K562 (cell line): ENCODE measurements around the gene FBRS. TPM values are rescaled to one million over a fixed set of nuclear protein-coding genes. Genes with fewer than 3 reads are reported as not detected.
A peak's percentile ranks its signal among the peaks of the same experiment; 100 is the strongest.

Source experiments
- CHD4 ChIP-seq: fragments of 200-600 bp; sonication (generic); IDR thresholded peaks from 3 replicates; pipeline ENCODE4 v1.6.1; 2012; ENCODE audit warnings: low read depth, mild to moderate bottlenecking, mixed read lengths, low read length, inconsistent platforms; ENCODE audit not compliant: insufficient read depth, insufficient replicate concordance, poor library complexity, severe bottlenecking
- ETV6 ChIP-seq, 3 experiments: fragments of 150-350 bp in 1 of 3; sonication (generic) in 1 of 3; formaldehyde crosslinking in 1 of 3; IDR thresholded peaks; 2 replicates each; pipeline versions ENCODE4 v1.6.1 to v1.8.0; 2014 to 2022; ENCODE audit warnings: borderline replicate concordance in 2 of 3, low read depth in 2 of 3, antibody characterized with exemption in 1 of 3, low read length in 1 of 3, mild to moderate bottlenecking in 1 of 3, missing genetic modification reagents in 1 of 3
- FOXK2 ChIP-seq, 2 experiments: fragments of 450-650 bp; IDR thresholded peaks in 1 of 2; conservative IDR thresholded peaks in 1 of 2; 2 replicates each; pipeline ENCODE4 v1.6.1; 2016; ENCODE audit warnings: low read depth in 2 of 2, mild to moderate bottlenecking in 1 of 2
- GABPB1 ChIP-seq: sonication (generic); formaldehyde crosslinking; IDR thresholded peaks from 2 replicates; pipeline ENCODE4 v1.8.0; 2022; ENCODE audit warnings: mild to moderate bottlenecking, missing genetic modification reagents
- HMBOX1 ChIP-seq: sonication (generic); IDR thresholded peaks from 2 replicates; pipeline ENCODE4 v1.6.1; 2016
- HNRNPLL ChIP-seq: fragments of 200-400 bp; formaldehyde crosslinking; IDR thresholded peaks from 2 replicates; pipeline ENCODE4 v1.6.1; 2017; ENCODE audit warnings: low read length, low read depth, mild to moderate bottlenecking; ENCODE audit not compliant: poor library complexity, severe bottlenecking
- KAT2B ChIP-seq: IDR thresholded peaks from one replicate; pipeline ENCODE4 v1.6.1; 2012; ENCODE audit warnings: low read depth, mild to moderate bottlenecking, control low read depth, inconsistent platforms, low read length, moderate library complexity
- KAT7 ChIP-seq: sonication (generic); formaldehyde crosslinking; IDR thresholded peaks from 2 replicates; pipeline ENCODE4 v1.8.0; 2022; ENCODE audit warnings: missing genetic modification reagents, mild to moderate bottlenecking, borderline replicate concordance
- KLF13 ChIP-seq: fragments of 450-650 bp; IDR thresholded peaks from 2 replicates; pipeline ENCODE4 v1.6.1; 2016; ENCODE audit warnings: missing genetic modification characterization, low read depth, mild to moderate bottlenecking, missing compliant biosample characterization, moderate library complexity, borderline replicate concordance
- NCOA1 ChIP-seq: fragments of 450-650 bp; IDR thresholded peaks from 2 replicates; pipeline ENCODE4 v1.6.1; 2016; ENCODE audit warnings: low read depth
- NRF1 ChIP-seq, 2 experiments: fragments of 450-650 bp; IDR thresholded peaks in 1 of 2; conservative IDR thresholded peaks in 1 of 2; 2 replicates each; pipeline ENCODE4 v1.6.1; 2014; ENCODE audit warnings: mild to moderate bottlenecking in 2 of 2
- POLR2A ChIP-seq: fragments of 450-650 bp; conservative IDR thresholded peaks from 2 replicates; pipeline ENCODE4 v1.6.1; 2016
- PURB ChIP-seq: sonication (generic); formaldehyde crosslinking; IDR thresholded peaks from 2 replicates; pipeline ENCODE4 v1.9.0; 2021; ENCODE audit warnings: low read depth, mild to moderate bottlenecking, missing genetic modification reagents
- RBM22 ChIP-seq: fragments of 200-400 bp; formaldehyde crosslinking; IDR thresholded peaks from 2 replicates; pipeline ENCODE4 v1.6.1; 2018; ENCODE audit warnings: low read length, low read depth; ENCODE audit not compliant: poor library complexity, severe bottlenecking
- RFX5 ChIP-seq: IDR thresholded peaks from 2 replicates; pipeline ENCODE4 v1.6.1; 2011; ENCODE audit warnings: low read depth, mild to moderate bottlenecking, improper control_type of control experiment, low read length
- RNF2 ChIP-seq: sonication (generic); IDR thresholded peaks from 2 replicates; pipeline ENCODE4 v1.6.1; 2016
- SREBF1 ChIP-seq: fragments of 150-350 bp; IDR thresholded peaks from 2 replicates; pipeline ENCODE4 v1.6.1; 2014; ENCODE audit warnings: antibody characterized with exemption, low read depth, low read length, borderline replicate concordance
- TBL1XR1 ChIP-seq, 2 experiments: IDR thresholded peaks; 2 replicates each; pipeline ENCODE4 v1.6.1; 2012; ENCODE audit warnings: improper control_type of control experiment in 2 of 2, low read length in 2 of 2, mild to moderate bottlenecking in 1 of 2
- ZBTB8A ChIP-seq: fragments of 450-650 bp; IDR thresholded peaks from 2 replicates; pipeline ENCODE4 v1.6.1; 2018; ENCODE audit warnings: mild to moderate bottlenecking, moderate library complexity; ENCODE audit not compliant: partially characterized antibody
- ZNF347 ChIP-seq: fragments of 450-650 bp; formaldehyde crosslinking; IDR thresholded peaks from 2 replicates; pipeline ENCODE4 v1.4.0; 2020; ENCODE audit warnings: low read depth, mild to moderate bottlenecking, moderate library complexity
- polyA plus RNA-seq, 8 experiments: library from polyadenylated mRNA; depleted of rRNA in 4 of 8; stranded (reverse) in 5 of 8; unstranded in 3 of 8; fragments of >200 nt; fragmentation: Nextera tagmentation in 2 of 8; fragmentation: Illumina TruSeq in 1 of 8; extraction: Ambion mirVana in 2 of 8; extraction: Trizol in 1 of 8; gene quantifications; 2 replicates each; pipeline versions ENCODE4 v1.2.1 to v1.2.3, GENCODE V29; 2011 to 2014; ENCODE audit warnings: inconsistent platforms in 1 of 8, missing spikeins in 1 of 8
- total RNA-seq, 7 experiments: library from RNA; depleted of rRNA in 6 of 7; stranded (reverse); fragments of >200 nt in 6 of 7; fragmentation: Illumina TruSeq in 2 of 7; extraction: Trizol in 2 of 7; gene quantifications; 2 replicates each; pipeline versions ENCODE4 v1.2.1 to v1.2.3, GENCODE V29; 2011 to 2021; ENCODE audit warnings: low replicate concordance in 1 of 7
- TF ChIP-seq, protein P1 (sequence below): sonication (generic); formaldehyde crosslinking; IDR thresholded peaks from 2 replicates; pipeline ENCODE4 v1.8.1; 2023; ENCODE audit warnings: mild to moderate bottlenecking, missing genetic modification reagents
- TF ChIP-seq, protein P2 (sequence below), 2 experiments: fragments of 200-800 bp in 1 of 2; sonication (Bioruptor generic) in 1 of 2; sonication (generic) in 1 of 2; formaldehyde crosslinking in 1 of 2; IDR thresholded peaks in 1 of 2; conservative IDR thresholded peaks in 1 of 2; 2 replicates each; pipeline versions ENCODE4 v1.5.0 to v1.6.1; 2016 to 2020; ENCODE audit warnings: missing compliant biosample characterization in 1 of 2, missing genetic modification characterization in 1 of 2, missing genetic modification reagents in 1 of 2

FBRS gene
- total and polyA plus RNA-seq, 9 of the 15 experiments (the other 6 are each of a cell fraction or from before 2014, with no cell fraction given), result 0.32 to 59.5 (median 13.1) TPM

DNA sequence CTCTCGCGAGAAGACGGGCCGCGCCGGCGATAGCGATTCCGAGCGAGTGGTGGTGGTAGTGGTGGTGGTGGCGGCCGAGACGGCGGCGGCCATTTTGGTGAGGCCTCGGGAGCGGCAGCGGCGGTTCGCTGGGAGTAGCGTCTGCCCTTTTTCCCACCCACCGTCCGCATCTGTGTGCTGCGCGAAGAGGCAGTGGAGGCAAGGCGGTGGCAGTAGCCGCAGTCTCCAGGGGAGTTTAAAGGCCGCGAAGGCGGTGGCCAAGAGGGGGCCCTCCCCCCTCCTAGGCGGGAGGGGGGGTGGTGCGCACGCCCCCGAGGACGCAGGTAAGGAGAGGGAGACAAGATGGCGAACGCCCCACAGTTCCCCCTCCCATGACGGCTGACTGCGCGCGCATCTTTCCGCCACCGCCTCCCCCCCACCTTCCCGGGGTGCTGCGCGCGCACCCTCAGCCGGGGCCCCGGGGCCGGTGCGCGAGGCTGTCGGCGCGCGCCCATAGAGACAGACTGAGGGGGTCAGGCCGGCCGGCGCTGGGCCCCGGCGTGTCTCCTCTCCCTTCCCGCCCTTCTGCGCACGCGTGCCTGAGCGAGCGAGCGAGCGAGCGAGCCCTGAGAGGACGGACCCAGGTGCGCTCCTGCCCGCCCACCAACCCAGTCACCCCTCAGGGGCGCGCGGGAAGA is 40.0 kb downstream of the FBRS start (continued):
- TF ChIP-seq, protein P1, sequence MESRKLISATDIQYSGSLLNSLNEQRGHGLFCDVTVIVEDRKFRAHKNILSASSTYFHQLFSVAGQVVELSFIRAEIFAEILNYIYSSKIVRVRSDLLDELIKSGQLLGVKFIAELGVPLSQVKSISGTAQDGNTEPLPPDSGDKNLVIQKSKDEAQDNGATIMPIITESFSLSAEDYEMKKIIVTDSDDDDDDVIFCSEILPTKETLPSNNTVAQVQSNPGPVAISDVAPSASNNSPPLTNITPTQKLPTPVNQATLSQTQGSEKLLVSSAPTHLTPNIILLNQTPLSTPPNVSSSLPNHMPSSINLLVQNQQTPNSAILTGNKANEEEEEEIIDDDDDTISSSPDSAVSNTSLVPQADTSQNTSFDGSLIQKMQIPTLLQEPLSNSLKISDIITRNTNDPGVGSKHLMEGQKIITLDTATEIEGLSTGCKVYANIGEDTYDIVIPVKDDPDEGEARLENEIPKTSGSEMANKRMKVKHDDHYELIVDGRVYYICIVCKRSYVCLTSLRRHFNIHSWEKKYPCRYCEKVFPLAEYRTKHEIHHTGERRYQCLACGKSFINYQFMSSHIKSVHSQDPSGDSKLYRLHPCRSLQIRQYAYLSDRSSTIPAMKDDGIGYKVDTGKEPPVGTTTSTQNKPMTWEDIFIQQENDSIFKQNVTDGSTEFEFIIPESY (CRISPR knock-in tag), result peak; percentile 11; the same call in 1 of the 2 replicates
- no peak for TF ChIP-seq CHD4
- no peak for TF ChIP-seq PURB (CRISPR knock-in tag)
- peak; percentile 77; the same call in 1 of the 2 replicates for TF ChIP-seq GABPB1 (CRISPR knock-in tag)
- TF ChIP-seq SREBF1, result 0 out of 2 replicates have a peak, but pooled peaks have one; percentile 70
- peak; percentile 95 to 96 for TF ChIP-seq NRF1 (conservative IDR thresholded peaks at IDR 0.05 in 1 of 2, IDR thresholded peaks at IDR 0.05 in 1 of 2)
- TF ChIP-seq KLF13 (tag), result peak; percentile 82
- TF ChIP-seq ETV6 (IDR thresholded peaks at IDR 0.05; ENCODE audit: borderline replicate concordance in 1 of 2, low read depth in 2 of 2, low read length in 1 of 2), result no peak
- peak; percentile 63; the same call in 1 of the 2 replicates for TF ChIP-seq ETV6 (CRISPR knock-in tag; IDR thresholded peaks at IDR 0.05; ENCODE audit: borderline replicate concordance)
- peak; percentile 12 for TF ChIP-seq HNRNPLL
- no peak for TF ChIP-seq ZBTB8A
- 0 out of 2 replicates have a peak, but pooled peaks have one; percentile 79 for TF ChIP-seq HMBOX1
- TF ChIP-seq RNF2, result peak; percentile 81
- peak; percentile 96 for TF ChIP-seq POLR2A
- peak; percentile 88 for TF ChIP-seq RBM22
- TF ChIP-seq, protein P2, sequence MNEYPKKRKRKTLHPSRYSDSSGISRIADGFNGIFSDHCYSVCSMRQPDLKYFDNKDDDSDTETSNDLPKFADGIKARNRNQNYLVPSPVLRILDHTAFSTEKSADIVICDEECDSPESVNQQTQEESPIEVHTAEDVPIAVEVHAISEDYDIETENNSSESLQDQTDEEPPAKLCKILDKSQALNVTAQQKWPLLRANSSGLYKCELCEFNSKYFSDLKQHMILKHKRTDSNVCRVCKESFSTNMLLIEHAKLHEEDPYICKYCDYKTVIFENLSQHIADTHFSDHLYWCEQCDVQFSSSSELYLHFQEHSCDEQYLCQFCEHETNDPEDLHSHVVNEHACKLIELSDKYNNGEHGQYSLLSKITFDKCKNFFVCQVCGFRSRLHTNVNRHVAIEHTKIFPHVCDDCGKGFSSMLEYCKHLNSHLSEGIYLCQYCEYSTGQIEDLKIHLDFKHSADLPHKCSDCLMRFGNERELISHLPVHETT (CRISPR knock-in tag; conservative IDR thresholded peaks at IDR 0.05 in 1 of 2, IDR thresholded peaks at IDR 0.05 in 1 of 2), result peak in 1 of 2 experiments; percentile 93; a peak in 2 of 4 replicates
- TF ChIP-seq RFX5, result no peak
- TF ChIP-seq NCOA1, result 0 out of 2 replicates have a peak, but pooled peaks have one; percentile 42
- TF ChIP-seq KAT7, result peak; percentile 45; the same call in 1 of the 2 replicates
- TF ChIP-seq KAT2B, result no peak
- TF ChIP-seq FOXK2 (conservative IDR thresholded peaks at IDR 0.05 in 1 of 2, IDR thresholded peaks at IDR 0.05 in 1 of 2; ENCODE audit: low read depth in 2 of 2), result peak in 1 of 2 experiments; percentile 65; a peak in 2 of 4 replicates
- peak; percentile 28 to 66; a peak in 2 of 4 replicates for TF ChIP-seq TBL1XR1 (IDR thresholded peaks at IDR 0.05; ENCODE audit: low read length in 2 of 2)
- no peak for TF ChIP-seq ZNF347 (CRISPR knock-in tag)
